Endothelial cell of umbilical vein (primary cell): ENCODE data around the gene PAN3. TPM values are rescaled to one million over a fixed set of nuclear protein-coding genes. Genes with fewer than 3 reads are reported as not detected.

Experiments used
- BruUV-seq: library from RNA; stranded (reverse); fragments of 400-500 nt; replicated peaks from 2 replicates; lab custom pipeline; 2021; lab: Mats Ljungman, UMichigan
- CTCF ChIA-PET: fragments of 300-600, 350-600 bp; sonication (Branson Sonifier 250); formaldehyde crosslinking; loops from one replicate; lab custom pipeline; 2021; ENCODE audit warnings: antibody characterized with exemption, inconsistent platforms; lab: Charles Lee
- POLR2A ChIA-PET: fragments of 300-600, 350-600 bp; sonication (Branson Sonifier 250); formaldehyde crosslinking; loops from one replicate; lab custom pipeline; 2021; ENCODE audit warnings: antibody characterized with exemption, inconsistent platforms; lab: Charles Lee
- DNase-seq: peaks from one replicate; pipeline ENCODE4 v3.0.0-alpha.2; 2011; ENCODE audit warnings: low read depth, low spot score
- FAIRE-seq: peaks from 2 replicates; lab custom pipeline; 2011; peaks lifted over from hg19 to GRCh38; lab: Jason Lieb, UNC
- H2AFZ ChIP-seq: 2 replicates; pipeline ENCODE4 v1.6.0; 2012; ENCODE audit warnings: low read depth, low read length, control low read depth, inconsistent platforms
- H3K27ac ChIP-seq: 2 replicates; pipeline ENCODE4 v1.5.1; 2011; ENCODE audit warnings: low read depth, mild to moderate bottlenecking, control low read depth, low read length, moderate library complexity; ENCODE audit not compliant: insufficient read depth
- H3K27me3 ChIP-seq, 2 experiments: 2 replicates each; pipeline versions ENCODE4 v1.6.0 to v1.6.1; 2011; ENCODE audit warnings: low read length in 2 of 2, mixed read lengths in 1 of 2; ENCODE audit not compliant: control insufficient read depth in 2 of 2, insufficient read depth in 2 of 2
- H3K36me3 ChIP-seq, 2 experiments: 2 replicates in 1 of 2; 3 replicates in 1 of 2; pipeline ENCODE4 v1.5.1; 2011; ENCODE audit warnings: low read length in 2 of 2, mild to moderate bottlenecking in 1 of 2, moderate library complexity in 1 of 2; ENCODE audit not compliant: control insufficient read depth in 2 of 2, insufficient read depth in 2 of 2; ENCODE audit errors: extremely low read depth in 1 of 2
- H3K4me1 ChIP-seq: 3 replicates; pipeline ENCODE4 v1.5.1; 2011; ENCODE audit warnings: mild to moderate bottlenecking, low read length; ENCODE audit not compliant: control insufficient read depth, insufficient read depth; ENCODE audit errors: extremely low read depth
- H3K4me2 ChIP-seq: 2 replicates; pipeline ENCODE4 v1.6.1; 2011; ENCODE audit warnings: low read length, control low read depth, mixed read lengths; ENCODE audit not compliant: insufficient read depth
- H3K4me3 ChIP-seq, 3 experiments: fragments of 200-600 bp in 1 of 3; sonication (generic), shearing (Covaris generic) in 1 of 3; replicated peaks in 1 of 3; 2 replicates each; pipeline ENCODE4 v1.5.1; 2011 to 2016; ENCODE audit warnings: control low read depth in 3 of 3, low read length in 3 of 3, mild to moderate bottlenecking in 2 of 3, inconsistent platforms in 1 of 3, low read depth in 1 of 3, moderate library complexity in 1 of 3; ENCODE audit not compliant: insufficient read depth in 1 of 3
- H3K79me2 ChIP-seq: 2 replicates; pipeline ENCODE4 v1.6.0; 2012; ENCODE audit warnings: low read length, inconsistent platforms; ENCODE audit not compliant: control insufficient read depth, insufficient read depth
- H3K9ac ChIP-seq: replicated peaks from 2 replicates; pipeline ENCODE3; 2011; ENCODE audit warnings: low read length, control low read depth; ENCODE audit not compliant: insufficient read depth; ENCODE audit errors: extremely low read depth
- H3K9me1 ChIP-seq: replicated peaks from 3 replicates; pipeline ENCODE4 v1.6.0; 2011; ENCODE audit warnings: mild to moderate bottlenecking, low read length; ENCODE audit not compliant: control insufficient read depth, insufficient read depth; ENCODE audit errors: extremely low read depth
- H3K9me3 ChIP-seq: replicated peaks from 2 replicates; pipeline ENCODE4 v1.5.1; 2012; ENCODE audit warnings: low read length, inconsistent platforms; ENCODE audit not compliant: control insufficient read depth, insufficient read depth
- H4K20me1 ChIP-seq: replicated peaks from 2 replicates; pipeline ENCODE3; 2011; ENCODE audit warnings: mild to moderate bottlenecking, low read length; ENCODE audit not compliant: control insufficient read depth, insufficient read depth; ENCODE audit errors: extremely low read depth
- EZH2 ChIP-seq: IDR thresholded peaks from 2 replicates; pipeline ENCODE4 v1.6.1; 2012; ENCODE audit warnings: borderline replicate concordance, low read depth, mild to moderate bottlenecking, moderate library complexity, low read length, inconsistent platforms; ENCODE audit not compliant: severe bottlenecking
- GATA2 ChIP-seq: IDR thresholded peaks from 2 replicates; pipeline ENCODE4 v1.7.0; 2011; ENCODE audit warnings: low read depth, mild to moderate bottlenecking, moderate library complexity, mixed read lengths, low read length; ENCODE audit not compliant: insufficient read length, insufficient read depth
- JUN ChIP-seq: IDR thresholded peaks from 2 replicates; pipeline ENCODE4 v1.6.1; 2011; ENCODE audit warnings: borderline replicate concordance, low read depth; ENCODE audit not compliant: insufficient read length, insufficient read depth
- MYC ChIP-seq: IDR thresholded peaks from one replicate; pipeline ENCODE4 v1.6.1; 2011; ENCODE audit warnings: mild to moderate bottlenecking, low read depth, low read length
- POLR2A ChIP-seq: IDR thresholded peaks from 2 replicates; pipeline ENCODE4 v1.6.1; 2012; ENCODE audit warnings: low read depth, mild to moderate bottlenecking, control low read depth, low read length
- POLR2AphosphoS5 ChIP-seq: IDR thresholded peaks from 2 replicates; pipeline ENCODE4 v1.6.1; 2012; ENCODE audit warnings: low read depth, mild to moderate bottlenecking, control low read depth, low read length, moderate library complexity; ENCODE audit not compliant: insufficient read depth
- dilution Hi-C: fragments of 300-500 bp; cut with MboI; formaldehyde crosslinking; loops from one replicate; pipeline ENCODE4 v1.15.0; 2019; ENCODE audit warnings: low sequenced_read_pairs; ENCODE audit not compliant: extremely low pct_ligation_motif_present
- intact Hi-C: fragments of 100-400 bp; cut with micrococcal nuclease; formaldehyde crosslinking; loops from one replicate; pipeline ENCODE4 v1.10.0; 2022
- polyA plus RNA-seq, 4 experiments: library from polyadenylated mRNA; depleted of rRNA in 3 of 4; stranded (reverse) in 3 of 4; unstranded in 1 of 4; fragments of >200 nt; gene quantifications; 2 replicates each; pipeline versions ENCODE4 v1.2.1 to v1.2.3, GENCODE V29; 2011 to 2012; ENCODE audit warnings: missing spikeins in 1 of 4
- total RNA-seq: library from RNA; stranded (reverse); gene quantifications from 2 replicates; pipeline ENCODE4 v1.2.3, GENCODE V29; 2021
- TF ChIP-seq, protein P1 (sequence below), 2 donors: IDR thresholded peaks; 1 replicate in 1 of 2; 2 replicates in 1 of 2; pipeline ENCODE4 v1.5.1; 2011; ENCODE audit warnings: low read length in 2 of 2, mild to moderate bottlenecking in 2 of 2, moderate library complexity in 2 of 2, control low read depth in 1 of 2, inconsistent platforms in 1 of 2, low read depth in 1 of 2; ENCODE audit not compliant: insufficient read depth in 1 of 2; ENCODE audit errors: extremely low read depth in 1 of 2

The PAN3 gene
- total and polyA plus RNA-seq, 2 donors (not counting 3 experiments of a cell fraction or from before 2014, with no cell fraction given), result 8.5 to 31.9 TPM

DNA sequence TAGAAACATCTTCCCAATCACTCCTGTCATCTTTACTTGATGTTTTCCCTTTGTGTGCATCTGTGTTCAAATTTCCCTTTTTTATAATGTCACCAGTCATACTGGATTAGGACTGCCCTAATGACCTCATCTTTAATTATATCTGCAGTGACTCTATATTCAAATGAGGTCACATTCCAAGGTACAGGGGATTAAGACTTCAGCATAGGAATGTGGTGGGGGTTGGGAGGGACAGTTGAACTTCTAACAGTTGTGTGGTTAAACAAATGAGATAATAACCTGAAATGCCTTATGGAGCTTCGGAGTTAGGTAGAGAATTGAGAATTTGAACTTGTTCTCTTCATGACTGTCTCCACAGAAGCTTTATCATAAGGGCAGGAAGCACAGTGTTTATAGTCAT is 23.0 kb downstream of the PAN3 start:
- no peak overlapping the region for H3K4me3 ChIP-seq
- DNase-seq (peak; percentile 23), FAIRE-seq (peak; percentile 21)
- H3K9ac ChIP-seq, result no peak overlapping the region
- H3K4me1 ChIP-seq, result peaks cover 2% of the 10 kb centered on the region
- ChIA-PET POLR2A (no interaction called here), CTCF (interaction anchor here (0.6 to 1.7 kb wide), 3 partner anchors 17 to 120 kb away, joined by 3 read pairs; no protein-coding TSS in a partner anchor)
- no peaks in the 10 kb centered on the region for H3K36me3 ChIP-seq
- H3K27me3 ChIP-seq, result no peaks in the 10 kb centered on the region
- H3K79me2 ChIP-seq, result peaks cover 48% of the 10 kb centered on the region
- peaks cover 14% of the 10 kb centered on the region for H4K20me1 ChIP-seq
- H3K4me2 ChIP-seq, result no peak overlapping the region
- BruUV-seq, result no TSS peak
- H3K9me1 ChIP-seq, result no peaks in the 10 kb centered on the region
- H3K27ac ChIP-seq, result no peak overlapping the region
- dilution Hi-C loops (no loop called here), intact Hi-C loops (no loop called here)
- H2AFZ ChIP-seq, result no peak overlapping the region
- TF ChIP-seq GATA2 (no peak), EZH2 (no peak), MYC (no peak), POLR2AphosphoS5 (no peak), JUN (peak; percentile 43), POLR2A (no peak)
- TF ChIP-seq, protein P1, sequence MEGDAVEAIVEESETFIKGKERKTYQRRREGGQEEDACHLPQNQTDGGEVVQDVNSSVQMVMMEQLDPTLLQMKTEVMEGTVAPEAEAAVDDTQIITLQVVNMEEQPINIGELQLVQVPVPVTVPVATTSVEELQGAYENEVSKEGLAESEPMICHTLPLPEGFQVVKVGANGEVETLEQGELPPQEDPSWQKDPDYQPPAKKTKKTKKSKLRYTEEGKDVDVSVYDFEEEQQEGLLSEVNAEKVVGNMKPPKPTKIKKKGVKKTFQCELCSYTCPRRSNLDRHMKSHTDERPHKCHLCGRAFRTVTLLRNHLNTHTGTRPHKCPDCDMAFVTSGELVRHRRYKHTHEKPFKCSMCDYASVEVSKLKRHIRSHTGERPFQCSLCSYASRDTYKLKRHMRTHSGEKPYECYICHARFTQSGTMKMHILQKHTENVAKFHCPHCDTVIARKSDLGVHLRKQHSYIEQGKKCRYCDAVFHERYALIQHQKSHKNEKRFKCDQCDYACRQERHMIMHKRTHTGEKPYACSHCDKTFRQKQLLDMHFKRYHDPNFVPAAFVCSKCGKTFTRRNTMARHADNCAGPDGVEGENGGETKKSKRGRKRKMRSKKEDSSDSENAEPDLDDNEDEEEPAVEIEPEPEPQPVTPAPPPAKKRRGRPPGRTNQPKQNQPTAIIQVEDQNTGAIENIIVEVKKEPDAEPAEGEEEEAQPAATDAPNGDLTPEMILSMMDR (IDR thresholded peaks at IDR 0.05; ENCODE audit: extremely low read depth in 1 of 2, insufficient read depth in 1 of 2, low read depth in 1 of 2, low read length in 2 of 2), result no peak
- no peaks in the 10 kb centered on the region for H3K9me3 ChIP-seq
